Panc1 (cell line): ENCODE measurements around the gene DAGLA.

ENCODE experiments used
- TF ChIP-seq, protein P1 (sequence below): fragments of 450-650 bp; IDR thresholded peaks from 2 replicates; pipeline ENCODE4 v1.5.1; 2017; ENCODE audit warnings: mild to moderate bottlenecking
- TF ChIP-seq, protein P2 (sequence below), 2 experiments: IDR thresholded peaks; 2 replicates each; pipeline ENCODE4 v1.6.1; 2011 to 2012; ENCODE audit warnings: low read depth in 2 of 2, control low read depth in 1 of 2, low read length in 1 of 2, mild to moderate bottlenecking in 1 of 2, moderate library complexity in 1 of 2; ENCODE audit not compliant: insufficient read depth in 1 of 2

- TF ChIP-seq, protein P1, sequence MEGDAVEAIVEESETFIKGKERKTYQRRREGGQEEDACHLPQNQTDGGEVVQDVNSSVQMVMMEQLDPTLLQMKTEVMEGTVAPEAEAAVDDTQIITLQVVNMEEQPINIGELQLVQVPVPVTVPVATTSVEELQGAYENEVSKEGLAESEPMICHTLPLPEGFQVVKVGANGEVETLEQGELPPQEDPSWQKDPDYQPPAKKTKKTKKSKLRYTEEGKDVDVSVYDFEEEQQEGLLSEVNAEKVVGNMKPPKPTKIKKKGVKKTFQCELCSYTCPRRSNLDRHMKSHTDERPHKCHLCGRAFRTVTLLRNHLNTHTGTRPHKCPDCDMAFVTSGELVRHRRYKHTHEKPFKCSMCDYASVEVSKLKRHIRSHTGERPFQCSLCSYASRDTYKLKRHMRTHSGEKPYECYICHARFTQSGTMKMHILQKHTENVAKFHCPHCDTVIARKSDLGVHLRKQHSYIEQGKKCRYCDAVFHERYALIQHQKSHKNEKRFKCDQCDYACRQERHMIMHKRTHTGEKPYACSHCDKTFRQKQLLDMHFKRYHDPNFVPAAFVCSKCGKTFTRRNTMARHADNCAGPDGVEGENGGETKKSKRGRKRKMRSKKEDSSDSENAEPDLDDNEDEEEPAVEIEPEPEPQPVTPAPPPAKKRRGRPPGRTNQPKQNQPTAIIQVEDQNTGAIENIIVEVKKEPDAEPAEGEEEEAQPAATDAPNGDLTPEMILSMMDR = no peak
- TF ChIP-seq, protein P2, sequence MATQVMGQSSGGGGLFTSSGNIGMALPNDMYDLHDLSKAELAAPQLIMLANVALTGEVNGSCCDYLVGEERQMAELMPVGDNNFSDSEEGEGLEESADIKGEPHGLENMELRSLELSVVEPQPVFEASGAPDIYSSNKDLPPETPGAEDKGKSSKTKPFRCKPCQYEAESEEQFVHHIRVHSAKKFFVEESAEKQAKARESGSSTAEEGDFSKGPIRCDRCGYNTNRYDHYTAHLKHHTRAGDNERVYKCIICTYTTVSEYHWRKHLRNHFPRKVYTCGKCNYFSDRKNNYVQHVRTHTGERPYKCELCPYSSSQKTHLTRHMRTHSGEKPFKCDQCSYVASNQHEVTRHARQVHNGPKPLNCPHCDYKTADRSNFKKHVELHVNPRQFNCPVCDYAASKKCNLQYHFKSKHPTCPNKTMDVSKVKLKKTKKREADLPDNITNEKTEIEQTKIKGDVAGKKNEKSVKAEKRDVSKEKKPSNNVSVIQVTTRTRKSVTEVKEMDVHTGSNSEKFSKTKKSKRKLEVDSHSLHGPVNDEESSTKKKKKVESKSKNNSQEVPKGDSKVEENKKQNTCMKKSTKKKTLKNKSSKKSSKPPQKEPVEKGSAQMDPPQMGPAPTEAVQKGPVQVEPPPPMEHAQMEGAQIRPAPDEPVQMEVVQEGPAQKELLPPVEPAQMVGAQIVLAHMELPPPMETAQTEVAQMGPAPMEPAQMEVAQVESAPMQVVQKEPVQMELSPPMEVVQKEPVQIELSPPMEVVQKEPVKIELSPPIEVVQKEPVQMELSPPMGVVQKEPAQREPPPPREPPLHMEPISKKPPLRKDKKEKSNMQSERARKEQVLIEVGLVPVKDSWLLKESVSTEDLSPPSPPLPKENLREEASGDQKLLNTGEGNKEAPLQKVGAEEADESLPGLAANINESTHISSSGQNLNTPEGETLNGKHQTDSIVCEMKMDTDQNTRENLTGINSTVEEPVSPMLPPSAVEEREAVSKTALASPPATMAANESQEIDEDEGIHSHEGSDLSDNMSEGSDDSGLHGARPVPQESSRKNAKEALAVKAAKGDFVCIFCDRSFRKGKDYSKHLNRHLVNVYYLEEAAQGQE (IDR thresholded peaks at IDR 0.05; ENCODE audit: insufficient read depth in 1 of 2, low read depth in 2 of 2, low read length in 1 of 2) = no peak
Observed at GRCh38 chr11:61698173-61698948, 18.2 kb downstream of the DAGLA start.
